Panc1 (cell line): ENCODE measurements around the gene OR2V1.
"Not testable (repeated sequence)": the region's sequence is repeated elsewhere in the genome, so short reads cannot be mapped to it uniquely, and the experiment has no call there.

Experiments used
- CTCF ChIP-seq: fragments of 450-650 bp; IDR thresholded peaks from 2 replicates; pipeline ENCODE4 v1.5.1; 2017; ENCODE audit warnings: mild to moderate bottlenecking
- POLR2AphosphoS5 ChIP-seq: IDR thresholded peaks from 2 replicates; pipeline ENCODE4 v1.6.1; 2012; ENCODE audit warnings: mild to moderate bottlenecking, low read depth, low read length, moderate library complexity
- REST ChIP-seq, 2 experiments: IDR thresholded peaks; 2 replicates each; pipeline ENCODE4 v1.6.1; 2011 to 2012; ENCODE audit warnings: low read depth in 2 of 2, control low read depth in 1 of 2, low read length in 1 of 2, mild to moderate bottlenecking in 1 of 2, moderate library complexity in 1 of 2; ENCODE audit not compliant: insufficient read depth in 1 of 2
- TCF7L2 ChIP-seq: IDR thresholded peaks from 2 replicates; pipeline ENCODE4 v1.6.1; 2011; ENCODE audit warnings: mild to moderate bottlenecking, low read depth, low read length, inconsistent platforms

- TF ChIP-seq REST (IDR thresholded peaks at IDR 0.05; ENCODE audit: insufficient read depth in 1 of 2, low read depth in 2 of 2, low read length in 1 of 2); CTCF; TCF7L2; POLR2AphosphoS5: not testable (repeated sequence)
These were observed 35.8 kb downstream of the OR2V1 start for GRCh38 chr5:181095162-181095561.
